Measurements from ENCODE around the gene EHBP1.

GRCh38 chr2:62814123-62814522, 108.6 kb downstream of the EHBP1 start:
- TF ChIP-seq POLR2A (IDR thresholded peaks at IDR 0.05) (no peak), POLR2AphosphoS5 (IDR thresholded peaks at IDR 0.05) (no peak), CTCF (IDR thresholded peaks at IDR 0.05) (no peak), EP300 (IDR thresholded peaks at IDR 0.05) (no peak)

Data from stomach (tissue), 4 donors.